Measurements from ENCODE around the gene FAM204A.

FAM204A gene

GRCh38 chr10:118341791-118342637 lies at the start of gene FAM204A:
Gene FAM204A, minus strand, starts transcription at chr10:118342324. Its CDS starts 5,909 bp downstream, at chr10:118336415.
- DNase-seq (ENCODE audit: low read depth in 2 of 3, low spot score in 1 of 3) = peak; percentile 85 to 93 (median 90)

- no peak for DNase-seq (ENCODE audit: low read depth in 2 of 3, low spot score in 1 of 3)
Measured at GRCh38 chr10:118383699-118384098, 41.6 kb upstream of the FAM204A start.

GRCh38 chr10:118383063-118383689 lies 41.1 kb upstream of the FAM204A start:
- no peak for DNase-seq (ENCODE audit: low read depth in 2 of 3, low spot score in 1 of 3)

GRCh38 chr10:118374404-118374803 lies 32.3 kb upstream of the FAM204A start:
- DNase-seq (ENCODE audit: low read depth in 2 of 3, low spot score in 1 of 3) = no peak

DNA sequence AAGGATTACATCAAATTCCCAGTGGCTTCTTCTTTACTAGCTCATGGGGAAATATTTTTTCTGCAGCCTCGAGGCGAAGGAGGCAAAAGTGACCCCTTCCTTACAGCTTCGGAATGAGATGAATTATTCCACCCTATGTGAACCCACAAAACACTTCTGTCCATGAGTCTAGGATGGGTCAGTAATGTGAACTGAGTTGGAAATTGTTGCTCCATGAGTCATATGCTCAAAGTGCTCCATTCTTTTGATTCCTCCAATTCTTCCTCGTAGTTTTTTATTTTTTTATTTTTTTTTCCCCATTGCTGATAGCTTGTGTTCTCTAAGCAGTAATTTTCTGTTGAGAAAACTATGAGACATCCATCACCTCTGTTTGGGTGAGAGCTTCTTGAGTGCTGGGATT lies 31.7 kb upstream of the FAM204A start:
- no peak for DNase-seq (ENCODE audit: low read depth in 2 of 3, low spot score in 1 of 3)

DNA sequence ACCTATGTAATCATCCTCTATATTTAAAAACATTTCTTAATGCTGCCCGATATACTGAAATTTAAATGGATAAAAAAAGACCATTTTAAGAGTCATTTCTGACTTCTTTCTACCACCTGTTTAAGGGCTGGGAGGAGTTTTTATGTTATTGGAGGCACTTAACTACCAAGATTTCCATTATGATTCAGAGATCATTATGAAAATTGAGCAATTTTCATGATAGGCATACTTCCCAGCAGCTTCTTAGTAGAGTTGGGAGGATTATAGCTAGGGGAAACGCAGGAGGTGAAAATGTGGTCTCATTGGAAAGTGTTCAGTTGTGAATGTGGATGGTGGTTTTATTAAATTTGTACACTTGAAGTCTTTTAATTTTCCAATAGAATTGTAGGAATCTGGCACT lies 28.4 kb upstream of the FAM204A start:
- no peak for DNase-seq (ENCODE audit: low read depth in 2 of 3, low spot score in 1 of 3)

GRCh38 chr10:118369641-118370205 lies 27.6 kb upstream of the FAM204A start:
- no peak for DNase-seq (ENCODE audit: low read depth in 2 of 3, low spot score in 1 of 3)

DNA sequence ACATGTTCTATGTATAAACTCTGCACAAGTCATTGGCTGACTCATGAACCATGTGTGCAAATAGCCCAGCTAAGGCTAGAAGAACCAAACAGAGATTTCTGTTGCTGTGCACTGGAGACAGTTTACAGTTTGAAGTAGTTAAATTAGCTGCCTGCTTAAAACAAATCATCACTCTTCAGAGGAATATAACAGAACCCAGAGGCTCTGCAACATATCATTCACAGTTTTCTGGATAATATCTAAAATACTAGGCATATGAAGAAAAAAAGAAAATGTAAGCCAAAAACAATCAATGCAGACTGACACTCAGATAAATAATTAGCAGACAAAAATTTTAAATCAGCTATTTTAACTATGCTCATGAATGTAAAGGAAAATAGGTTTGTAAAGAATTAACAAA lies 23.6 kb upstream of the FAM204A start:
- no peak for DNase-seq (ENCODE audit: low read depth in 2 of 3, low spot score in 1 of 3)

DNA sequence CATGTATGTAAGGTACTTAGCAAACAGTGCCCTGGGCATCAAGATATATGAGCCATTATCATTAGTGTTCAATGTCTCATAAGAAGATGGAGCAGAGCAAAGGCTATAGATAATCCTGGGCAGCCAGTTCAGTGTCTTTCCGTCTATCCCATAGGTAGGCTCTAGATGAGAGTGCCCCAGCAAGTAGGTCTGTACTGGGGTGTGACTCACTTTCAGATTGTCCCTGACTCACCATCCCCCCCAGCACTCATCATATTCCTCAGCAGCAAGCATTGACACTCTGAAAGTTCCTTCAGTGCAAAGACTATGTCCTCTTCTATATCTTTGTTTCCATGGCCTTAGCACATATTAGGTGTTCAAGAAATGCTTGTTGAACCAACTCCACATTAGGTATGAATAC lies 20.0 kb upstream of the FAM204A start:
- DNase-seq (ENCODE audit: low read depth in 2 of 3, low spot score in 1 of 3) = no peak

GRCh38 chr10:118358327-118358726 lies 16.2 kb upstream of the FAM204A start:
- DNase-seq (ENCODE audit: low read depth in 2 of 3, low spot score in 1 of 3) = no peak

DNA sequence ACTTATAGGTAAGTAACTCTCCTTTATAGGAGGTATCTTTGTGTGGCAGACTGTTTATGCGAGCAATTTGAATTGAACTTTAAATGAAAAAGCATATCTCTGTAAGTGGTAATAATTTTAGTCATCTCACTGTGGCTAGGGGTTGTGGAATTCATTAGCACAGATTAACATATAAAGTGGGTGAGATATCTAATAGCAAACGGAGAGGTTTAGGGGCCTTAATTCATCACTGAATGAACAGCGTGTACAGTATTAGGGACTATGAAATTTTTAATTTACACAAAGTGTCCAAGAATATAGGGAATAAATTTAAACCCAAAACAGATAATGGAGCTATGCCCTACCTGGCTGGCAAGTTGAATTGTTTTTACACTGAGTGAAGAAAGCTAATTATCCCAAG lies 15.7 kb upstream of the FAM204A start:
- no peak for DNase-seq (ENCODE audit: low read depth in 2 of 3, low spot score in 1 of 3)

DNA sequence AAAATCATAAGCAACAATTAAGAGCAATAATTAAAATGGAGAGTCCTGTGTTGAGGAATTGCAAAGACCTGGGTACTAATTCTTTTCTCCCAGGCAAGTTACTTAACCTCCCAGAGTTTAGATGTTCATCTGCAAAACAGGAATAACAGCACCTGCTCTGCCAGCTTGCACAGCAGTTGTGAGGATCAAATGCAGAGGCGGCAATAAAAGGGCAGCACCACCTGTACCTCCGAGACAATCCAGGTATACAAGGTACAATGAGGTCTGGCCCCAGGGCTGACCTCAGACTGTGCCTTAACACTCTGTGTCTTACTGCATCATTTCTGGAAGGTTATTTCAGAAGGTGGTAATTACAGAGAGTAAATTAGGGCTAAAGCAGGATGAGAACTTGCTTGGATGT lies 14.5 kb upstream of the FAM204A start:
- no peak for DNase-seq (ENCODE audit: low read depth in 2 of 3, low spot score in 1 of 3)

DNA sequence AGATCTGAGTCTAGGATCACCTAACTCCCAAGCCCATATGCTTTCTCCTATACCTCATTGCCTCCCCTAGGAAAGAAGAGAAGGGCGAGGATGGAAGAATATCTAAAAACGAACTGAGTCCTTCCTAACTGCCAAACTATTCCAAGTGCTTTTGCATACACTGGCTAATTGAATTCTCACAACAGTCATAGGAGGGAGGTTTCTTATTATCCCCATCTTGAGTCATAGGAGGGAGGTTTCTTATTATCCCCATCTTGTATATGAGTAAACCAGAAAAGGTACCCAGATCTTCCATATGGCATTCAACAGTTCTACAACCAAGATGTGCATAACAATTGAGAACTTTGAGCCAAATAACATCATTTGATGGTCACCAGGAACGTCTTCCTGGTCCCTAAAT lies 13.1 kb upstream of the FAM204A start:
- DNase-seq (ENCODE audit: low read depth in 2 of 3, low spot score in 1 of 3) = no peak

- DNase-seq (ENCODE audit: low read depth in 2 of 3, low spot score in 1 of 3) = no peak
Measured at GRCh38 chr10:118349235-118349634, 7.1 kb upstream of the FAM204A start.

GRCh38 chr10:118343549-118343948 lies 1.4 kb upstream of the FAM204A start:
- DNase-seq (ENCODE audit: low read depth in 2 of 3, low spot score in 1 of 3) = no peak

DNA sequence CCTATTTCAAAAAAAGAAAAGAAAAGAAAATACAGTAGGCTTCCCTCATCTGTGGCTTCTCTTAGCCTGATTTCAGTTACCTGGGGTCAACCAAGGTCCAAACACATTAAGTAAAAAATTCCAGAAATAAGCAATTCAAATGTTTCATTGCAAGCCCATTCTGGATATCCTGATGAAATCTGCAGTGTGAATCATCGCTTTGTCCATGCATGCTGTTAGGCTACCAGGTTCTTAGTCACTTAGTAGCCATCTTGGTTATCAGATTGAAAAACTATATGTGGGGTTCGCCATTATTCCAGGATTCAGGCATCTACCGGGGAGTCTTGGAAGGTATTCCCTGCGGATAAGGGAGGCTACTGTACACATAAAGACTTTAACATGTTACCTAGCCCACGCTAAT lies 991 bp upstream of the FAM204A start:
- no peak for DNase-seq (ENCODE audit: low read depth in 2 of 3, low spot score in 1 of 3)

GRCh38 chr10:118342638-118343020 lies 505 bp upstream of the FAM204A start:
- no peak for DNase-seq (ENCODE audit: low read depth in 2 of 3, low spot score in 1 of 3)

DNA sequence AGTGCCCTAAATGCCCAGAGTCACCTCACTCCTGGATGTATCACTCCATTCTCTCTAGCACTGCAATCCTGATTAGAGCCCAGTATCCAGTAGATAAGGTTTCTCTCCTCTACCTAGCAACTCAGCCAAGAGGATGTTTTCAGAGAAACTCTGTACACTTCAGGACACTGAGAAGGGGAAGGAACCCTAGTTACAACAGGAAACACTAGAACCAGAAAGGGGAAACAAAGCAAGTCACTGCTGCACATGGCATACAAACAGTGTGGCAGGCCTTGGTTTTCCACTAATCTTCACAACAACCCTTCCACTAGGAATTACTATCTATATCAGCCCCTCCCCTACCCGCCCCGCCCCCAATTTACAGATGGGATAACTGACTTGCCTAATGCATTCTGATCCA lies 1.6 kb downstream of the FAM204A start:
- no peak for DNase-seq (ENCODE audit: low read depth in 2 of 3, low spot score in 1 of 3)

DNA sequence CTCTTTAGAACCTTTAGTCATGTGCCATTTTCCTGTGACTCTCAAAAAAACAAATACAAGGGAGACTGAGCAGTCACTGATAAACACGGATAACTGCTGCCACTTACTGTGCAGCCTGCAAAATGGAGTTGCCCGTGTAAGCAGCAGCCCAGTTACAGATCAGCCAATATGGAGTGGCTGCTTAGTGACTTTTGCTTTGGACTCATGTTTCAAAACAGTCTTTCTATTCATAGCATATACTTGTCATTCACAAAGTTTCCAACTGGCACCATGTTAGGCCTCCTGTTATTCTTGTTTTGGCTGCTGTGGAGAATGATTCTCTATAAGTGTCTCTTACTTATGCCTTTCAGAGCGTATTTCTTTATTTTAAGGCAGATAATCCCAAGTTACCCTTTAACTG lies 3.0 kb downstream of the FAM204A start:
- no peak for DNase-seq (ENCODE audit: low read depth in 2 of 3, low spot score in 1 of 3)

GRCh38 chr10:118337356-118337755 lies 4.8 kb downstream of the FAM204A start:
- DNase-seq (ENCODE audit: low read depth in 2 of 3, low spot score in 1 of 3) = no peak

- DNase-seq (ENCODE audit: low read depth in 2 of 3, low spot score in 1 of 3) = no peak
Measured at GRCh38 chr10:118333871-118334270, 8.3 kb downstream of the FAM204A start.

GRCh38 chr10:118332948-118333710 lies 9.0 kb downstream of the FAM204A start:
- DNase-seq (ENCODE audit: low read depth in 2 of 3, low spot score in 1 of 3) = no peak
